Glomerular endothelial cell (primary cell): ENCODE data around the gene TNFRSF21. TPM values are rescaled to one million over a fixed set of nuclear protein-coding genes. Genes with fewer than 3 reads are reported as not detected.
"Not testable (repeated sequence)": the region's sequence is repeated elsewhere in the genome, so short reads cannot be mapped to it uniquely, and the experiment has no call there.

ENCODE experiments used
- DNase-seq: peaks from one replicate; pipeline ENCODE4 v3.0.0-alpha.2; 2011; ENCODE audit warnings: low read depth, low spot score; ENCODE audit errors: extremely low read depth
- total RNA-seq: library from RNA; depleted of rRNA; stranded (reverse); fragments of >200 nt; gene quantifications from 2 replicates; pipeline ENCODE4 v1.2.3, GENCODE V29; 2015

TNFRSF21 gene
- total RNA-seq, 1 donor from 2014 or later, result 83.1 TPM

DNA sequence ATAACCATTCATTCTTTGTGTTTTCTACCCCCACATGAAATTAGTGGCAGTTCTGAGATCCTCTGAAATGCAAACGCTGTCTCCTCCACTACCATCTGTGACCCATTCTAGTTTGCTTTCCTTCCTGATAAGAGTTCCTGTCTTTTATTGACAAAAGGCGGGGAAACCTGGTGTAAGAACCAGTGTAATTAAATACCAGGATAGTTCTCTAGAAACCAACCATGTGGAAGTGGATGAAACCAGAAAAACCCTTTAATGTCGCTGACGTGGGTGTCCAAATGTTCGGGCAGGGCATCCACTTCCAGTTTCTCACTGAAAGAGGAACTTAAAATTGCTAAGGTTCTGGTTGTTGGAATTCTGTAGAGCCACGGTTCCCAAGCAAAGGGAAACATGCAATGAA is 79.1 kb downstream of the TNFRSF21 start:
- DNase-seq, result no peak

GRCh38 chr6:47229255-47229654 is 80.5 kb downstream of the TNFRSF21 start:
- no peak for DNase-seq

- not testable (repeated sequence) for DNase-seq
Observed at GRCh38 chr6:47228093-47228492, 81.6 kb downstream of the TNFRSF21 start.

DNA sequence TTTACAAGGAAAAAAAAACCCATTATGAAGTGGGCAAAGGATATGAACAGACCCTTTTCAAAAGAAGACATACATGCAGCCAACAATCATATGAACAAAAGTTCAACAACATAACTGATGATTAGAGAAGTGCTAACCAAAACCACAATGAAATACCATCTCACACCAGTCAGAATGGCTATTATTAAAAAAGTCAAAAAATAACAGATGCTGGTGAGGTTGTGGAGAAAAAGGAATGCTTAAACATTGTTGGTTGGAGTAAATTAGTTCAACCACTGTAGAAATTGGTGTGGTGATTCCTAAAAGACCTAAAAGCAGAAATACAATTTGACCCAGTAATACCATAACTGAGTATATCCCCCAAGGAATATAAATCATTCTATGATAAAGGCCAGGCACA is 86.5 kb downstream of the TNFRSF21 start:
- DNase-seq, result not testable (repeated sequence)

- DNase-seq, result no peak
Observed at GRCh38 chr6:47221565-47221964, 88.1 kb downstream of the TNFRSF21 start.

- DNase-seq, result no peak
Observed at GRCh38 chr6:47209632-47210031, 100.1 kb downstream of the TNFRSF21 start.

- DNase-seq, result no peak
Observed at GRCh38 chr6:47207261-47207660, 102.4 kb downstream of the TNFRSF21 start.

- no peak for DNase-seq
Observed at GRCh38 chr6:47206626-47207025, 103.1 kb downstream of the TNFRSF21 start.

DNA sequence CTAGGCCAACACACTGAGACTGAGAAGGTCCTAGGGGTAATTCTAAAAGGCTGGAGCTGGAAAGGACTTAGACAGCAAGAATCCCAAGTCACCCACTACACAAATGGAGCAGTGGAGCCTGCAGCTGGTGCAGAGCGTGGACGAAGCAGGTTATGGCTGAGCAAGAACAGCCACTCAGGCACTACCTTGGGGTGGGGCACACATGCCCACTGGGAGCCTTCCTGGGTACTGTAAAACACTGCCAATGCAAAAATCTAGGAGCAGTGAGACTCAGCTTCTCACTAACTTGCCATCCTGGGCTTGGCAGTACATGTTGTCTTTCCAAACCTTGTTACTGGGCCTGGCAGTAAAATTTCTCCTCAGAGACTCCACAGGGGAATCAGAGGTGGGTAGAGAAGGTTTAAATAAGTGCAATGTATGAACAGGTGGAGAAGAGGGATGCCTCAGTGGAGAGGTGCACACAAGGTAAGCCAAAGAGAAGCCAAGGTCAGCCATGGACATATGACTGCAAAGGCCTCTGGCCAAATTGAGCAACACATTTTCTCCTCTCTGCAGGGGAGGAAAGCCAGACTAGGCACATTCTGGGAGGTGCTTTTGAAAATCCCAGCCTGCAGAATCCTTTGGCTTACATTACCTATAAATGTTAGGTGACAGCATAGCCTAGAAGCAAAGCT is 105.6 kb downstream of the TNFRSF21 start:
- DNase-seq, result no peak

- no peak for DNase-seq
Observed at GRCh38 chr6:47203266-47203937, 106.3 kb downstream of the TNFRSF21 start.

DNA sequence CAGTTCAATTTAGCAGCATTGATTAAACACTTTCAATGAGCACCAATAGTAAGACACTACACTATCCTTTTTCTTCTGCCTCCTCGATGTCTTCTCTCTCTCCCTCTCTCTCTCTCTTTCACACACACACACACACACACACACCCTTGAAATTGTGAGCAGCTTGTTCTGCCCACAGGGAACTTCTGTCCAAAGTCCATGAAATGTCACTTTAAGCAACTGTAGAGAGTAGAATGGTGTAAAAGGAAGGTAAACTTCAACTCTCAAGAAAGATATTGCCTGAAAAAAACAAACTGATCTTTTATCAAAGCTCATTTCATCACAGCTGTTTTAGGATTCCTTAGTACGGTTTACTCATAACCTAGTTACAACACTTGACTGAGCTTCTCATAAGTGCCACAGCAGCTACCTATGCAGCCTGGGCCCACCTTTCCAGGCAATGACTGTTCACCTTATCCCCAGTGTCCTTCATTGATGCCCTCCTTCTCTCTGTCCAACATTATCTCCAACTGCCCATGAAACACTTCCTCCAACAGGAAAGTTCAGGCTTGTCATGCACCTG is 107.0 kb downstream of the TNFRSF21 start:
- DNase-seq, result no peak

GRCh38 chr6:47200536-47201334 is 109.0 kb downstream of the TNFRSF21 start:
- DNase-seq, result no peak

- no peak for DNase-seq
Observed at GRCh38 chr6:47197682-47198640, 111.7 kb downstream of the TNFRSF21 start.

- no peak for DNase-seq
Observed at GRCh38 chr6:47196113-47196512, 113.6 kb downstream of the TNFRSF21 start.

DNA sequence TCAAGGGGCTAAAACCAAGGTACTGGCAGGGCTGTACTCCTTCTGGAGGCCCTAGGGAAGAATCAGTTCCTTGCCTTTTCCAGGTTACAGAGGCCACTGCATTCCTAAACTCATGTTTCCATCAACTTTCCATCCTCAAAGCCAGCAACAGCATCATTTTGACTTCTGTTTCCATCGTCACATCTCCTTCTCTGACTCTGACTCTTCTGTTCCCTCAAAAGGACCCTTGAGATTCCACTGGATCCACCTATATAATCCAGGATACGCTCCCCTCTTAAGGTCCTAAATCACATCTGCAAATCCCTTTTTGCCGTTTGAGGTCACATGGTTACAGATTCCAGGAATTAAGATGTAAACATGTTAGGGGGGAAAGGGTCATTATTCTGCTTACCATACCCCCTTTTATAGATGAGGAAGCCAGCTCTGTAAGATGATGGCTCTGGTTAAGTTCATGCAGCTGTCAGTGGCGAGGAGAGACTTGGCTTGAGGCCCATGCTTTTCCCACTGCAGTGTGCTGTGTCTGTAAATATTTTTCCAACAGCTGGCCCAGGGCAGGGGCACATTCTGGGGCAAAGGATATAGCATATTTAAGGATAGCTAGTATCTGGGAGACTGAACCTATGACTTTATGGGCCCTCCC is 114.6 kb downstream of the TNFRSF21 start:
- no peak for DNase-seq

- no peak for DNase-seq
Observed at GRCh38 chr6:47188588-47189021, 121.1 kb downstream of the TNFRSF21 start.

DNA sequence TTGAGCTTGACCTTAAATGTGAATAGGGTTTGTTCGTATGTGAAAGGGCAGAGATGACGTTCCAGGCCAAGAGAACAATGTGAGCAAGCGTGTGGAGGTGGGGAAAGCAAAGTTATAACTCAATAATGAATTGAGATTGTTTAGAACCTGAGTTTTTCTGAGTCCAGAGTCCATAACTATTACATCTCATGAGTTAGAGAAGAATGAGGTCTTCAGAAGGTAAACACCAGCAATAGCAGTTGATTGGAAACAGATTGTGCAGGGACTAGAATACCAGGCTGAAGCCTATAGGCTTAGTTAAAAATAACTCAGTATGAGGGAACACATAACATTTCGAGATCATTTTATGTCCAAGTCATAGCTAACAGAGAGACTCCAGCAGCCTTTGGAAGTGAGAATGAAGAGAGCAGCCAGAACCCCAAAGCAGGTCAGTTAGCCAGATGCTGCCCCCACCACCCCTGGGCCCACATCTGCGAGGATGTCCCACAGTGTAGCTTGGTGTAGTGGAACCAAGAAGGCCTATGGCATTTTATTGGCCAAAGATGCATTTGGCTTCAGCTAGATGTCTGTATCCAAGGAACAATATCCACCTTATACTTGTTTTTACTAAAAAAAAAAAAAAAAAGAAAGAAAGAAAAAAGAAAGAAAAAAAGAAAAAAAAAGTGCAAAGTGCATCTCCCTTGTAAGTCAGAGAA is 121.7 kb downstream of the TNFRSF21 start:
- no peak for DNase-seq

- no peak for DNase-seq
Observed at GRCh38 chr6:47187113-47187512, 122.6 kb downstream of the TNFRSF21 start.
